Body of pancreas (tissue), 4 donors: Measurements from ENCODE around the gene IFI6.

ENCODE experiments used
- POLR2A ChIP-seq, 3 donors: fragments of 450-650 bp; IDR thresholded peaks; one replicate each; pipeline ENCODE4 v1.6.1; 2016; ENCODE audit warnings: antibody characterized with exemption in 3 of 3, mild to moderate bottlenecking in 2 of 3
- TF ChIP-seq, protein P1 (sequence below), 7 experiments: fragments of 450-650 bp in 4 of 7; fragments of 200-600 bp in 3 of 7; sonication (generic) in 3 of 7; IDR thresholded peaks; one replicate each; pipeline ENCODE4 v1.5.1; 2016 to 2019; ENCODE audit warnings: antibody characterized with exemption in 7 of 7

DNA sequence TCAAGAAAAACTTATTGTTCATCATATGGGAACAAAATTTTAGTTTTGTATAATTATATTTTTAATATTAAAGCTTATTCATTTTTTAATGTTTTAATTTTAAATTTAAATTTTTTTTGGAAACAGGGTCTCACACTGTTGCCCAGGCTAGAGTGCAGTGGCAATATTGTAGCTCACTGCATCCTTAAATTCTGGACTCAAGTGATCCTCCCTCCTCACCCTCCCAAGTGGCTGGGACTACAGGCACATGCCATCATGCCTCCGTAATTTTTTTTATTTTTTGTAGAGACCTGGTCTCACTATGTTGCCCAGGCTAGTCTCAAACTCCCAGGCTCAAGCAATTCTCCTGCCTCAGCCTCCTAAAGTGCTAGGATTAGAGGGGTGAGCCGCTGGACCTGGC lies 33.6 kb upstream of the IFI6 start:
- TF ChIP-seq, protein P1, sequence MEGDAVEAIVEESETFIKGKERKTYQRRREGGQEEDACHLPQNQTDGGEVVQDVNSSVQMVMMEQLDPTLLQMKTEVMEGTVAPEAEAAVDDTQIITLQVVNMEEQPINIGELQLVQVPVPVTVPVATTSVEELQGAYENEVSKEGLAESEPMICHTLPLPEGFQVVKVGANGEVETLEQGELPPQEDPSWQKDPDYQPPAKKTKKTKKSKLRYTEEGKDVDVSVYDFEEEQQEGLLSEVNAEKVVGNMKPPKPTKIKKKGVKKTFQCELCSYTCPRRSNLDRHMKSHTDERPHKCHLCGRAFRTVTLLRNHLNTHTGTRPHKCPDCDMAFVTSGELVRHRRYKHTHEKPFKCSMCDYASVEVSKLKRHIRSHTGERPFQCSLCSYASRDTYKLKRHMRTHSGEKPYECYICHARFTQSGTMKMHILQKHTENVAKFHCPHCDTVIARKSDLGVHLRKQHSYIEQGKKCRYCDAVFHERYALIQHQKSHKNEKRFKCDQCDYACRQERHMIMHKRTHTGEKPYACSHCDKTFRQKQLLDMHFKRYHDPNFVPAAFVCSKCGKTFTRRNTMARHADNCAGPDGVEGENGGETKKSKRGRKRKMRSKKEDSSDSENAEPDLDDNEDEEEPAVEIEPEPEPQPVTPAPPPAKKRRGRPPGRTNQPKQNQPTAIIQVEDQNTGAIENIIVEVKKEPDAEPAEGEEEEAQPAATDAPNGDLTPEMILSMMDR (IDR thresholded peaks at IDR 0.05), result no peak
- TF ChIP-seq POLR2A (IDR thresholded peaks at IDR 0.05), result no peak
